HG03469 (cell line): ENCODE results near the gene TMEM164.

Source experiments
- ATAC-seq: cut with Tn5 transposase; IDR thresholded peaks from one replicate; pipeline ENCODE4 v1.9.1; 2021; ENCODE audit warnings: mild to moderate bottlenecking, moderate library complexity, moderate number of reproducible peaks; ENCODE audit not compliant: unreplicated experiment

TMEM164 gene

GRCh38 chrX:110036162-110037033 is 33.5 kb downstream of the TMEM164 start:
- ATAC-seq = peak; percentile 60

GRCh38 chrX:110037178-110037577 is 34.3 kb downstream of the TMEM164 start:
- ATAC-seq = no peak

- no peak for ATAC-seq
These were observed 36.0 kb downstream of the TMEM164 start for GRCh38 chrX:110038900-110039299.

GRCh38 chrX:110041980-110042379 is 39.1 kb downstream of the TMEM164 start:
- no peak for ATAC-seq

- ATAC-seq = no peak
These were observed 39.6 kb downstream of the TMEM164 start for GRCh38 chrX:110042496-110042895.

GRCh38 chrX:110043506-110043905 is 40.6 kb downstream of the TMEM164 start:
- no peak for ATAC-seq

- ATAC-seq = no peak
These were observed 41.7 kb downstream of the TMEM164 start for GRCh38 chrX:110044346-110045249.

GRCh38 chrX:110045421-110045820 is 42.5 kb downstream of the TMEM164 start:
- no peak for ATAC-seq

GRCh38 chrX:110046001-110046400 is 43.1 kb downstream of the TMEM164 start:
- no peak for ATAC-seq

GRCh38 chrX:110046971-110047370 is 44.1 kb downstream of the TMEM164 start:
- no peak for ATAC-seq

- ATAC-seq = no peak
These were observed 46.2 kb downstream of the TMEM164 start for GRCh38 chrX:110049096-110049495.

- no peak for ATAC-seq
These were observed 47.5 kb downstream of the TMEM164 start for GRCh38 chrX:110050386-110050785.

- ATAC-seq = no peak
These were observed 48.0 kb downstream of the TMEM164 start for GRCh38 chrX:110050901-110051300.

- ATAC-seq = no peak
These were observed 48.6 kb downstream of the TMEM164 start for GRCh38 chrX:110051559-110051958.

GRCh38 chrX:110052303-110052702 is 49.4 kb downstream of the TMEM164 start:
- ATAC-seq = no peak

- no peak for ATAC-seq
These were observed 50.5 kb downstream of the TMEM164 start for GRCh38 chrX:110053453-110053852.

GRCh38 chrX:110055616-110056015 is 52.7 kb downstream of the TMEM164 start:
- ATAC-seq = no peak

GRCh38 chrX:110056419-110056818 is 53.5 kb downstream of the TMEM164 start:
- ATAC-seq = no peak

GRCh38 chrX:110059410-110059809 is 56.5 kb downstream of the TMEM164 start:
- no peak for ATAC-seq

GRCh38 chrX:110060317-110060716 is 57.4 kb downstream of the TMEM164 start:
- ATAC-seq = no peak

GRCh38 chrX:110060846-110061537 is 58.1 kb downstream of the TMEM164 start:
- ATAC-seq = no peak
